ENCODE results near the gene LAS1L.

Gene LAS1L

GRCh38 chrX:65517923-65518322 lies 16.7 kb downstream of the LAS1L start:
- DNase-seq (ENCODE audit: low read depth): no peak
- H3K4me3 ChIP-seq (replicated peaks; ENCODE audit: low read depth, low read length): no peak overlapping the region
- no peak for TF ChIP-seq CTCF (IDR thresholded peaks at IDR 0.05; ENCODE audit: low read length, missing control alignments)

- H3K4me3 ChIP-seq (replicated peaks; ENCODE audit: low read depth, low read length): no peak overlapping the region
- TF ChIP-seq CTCF (IDR thresholded peaks at IDR 0.05; ENCODE audit: low read length, missing control alignments): no peak
- no peak for DNase-seq (ENCODE audit: low read depth)
Measured at GRCh38 chrX:65516756-65517155, 17.8 kb downstream of the LAS1L start.

- H3K4me3 ChIP-seq (replicated peaks; ENCODE audit: low read depth, low read length): no peak overlapping the region
- DNase-seq (ENCODE audit: low read depth): no peak
- no peak for TF ChIP-seq CTCF (IDR thresholded peaks at IDR 0.05; ENCODE audit: low read length, missing control alignments)
Measured at GRCh38 chrX:65513610-65514009, 21.0 kb downstream of the LAS1L start.

GRCh38 chrX:65509400-65509799 lies 25.2 kb downstream of the LAS1L start:
- DNase-seq (ENCODE audit: low read depth): no peak
- H3K4me3 ChIP-seq (replicated peaks; ENCODE audit: low read depth, low read length): no peak overlapping the region
- TF ChIP-seq CTCF (IDR thresholded peaks at IDR 0.05; ENCODE audit: low read length, missing control alignments): no peak

- TF ChIP-seq CTCF (IDR thresholded peaks at IDR 0.05; ENCODE audit: low read length, missing control alignments): no peak
Measured at GRCh38 chrX:65508851-65509250, 25.7 kb downstream of the LAS1L start.

GRCh38 chrX:65502618-65503017 lies 32.0 kb downstream of the LAS1L start:
- no peak for DNase-seq (ENCODE audit: low read depth)
- no peak overlapping the region for H3K4me3 ChIP-seq (replicated peaks; ENCODE audit: low read depth, low read length)
- no peak for TF ChIP-seq CTCF (IDR thresholded peaks at IDR 0.05; ENCODE audit: low read length, missing control alignments)

More at GRCh38 chrX:65508851-65509250, 25.7 kb downstream of the LAS1L start:
- DNase-seq (ENCODE audit: low read depth): no peak
- H3K4me3 ChIP-seq (replicated peaks; ENCODE audit: low read depth, low read length): no peak overlapping the region

GRCh38 chrX:65493431-65493830 lies 41.2 kb downstream of the LAS1L start:
- TF ChIP-seq CTCF (IDR thresholded peaks at IDR 0.05; ENCODE audit: low read length, missing control alignments): no peak
- DNase-seq (ENCODE audit: low read depth): no peak
- no peak overlapping the region for H3K4me3 ChIP-seq (replicated peaks; ENCODE audit: low read depth, low read length)
